ENCODE results near the gene DYNLT1. TPM values are rescaled to one million over a fixed set of nuclear protein-coding genes. Genes with fewer than 3 reads are reported as not detected.

The DYNLT1 gene
- total and polyA plus RNA-seq, 2 of the 4 experiments (the other 2 are of a cell fraction): 235 to 349 TPM

DNA sequence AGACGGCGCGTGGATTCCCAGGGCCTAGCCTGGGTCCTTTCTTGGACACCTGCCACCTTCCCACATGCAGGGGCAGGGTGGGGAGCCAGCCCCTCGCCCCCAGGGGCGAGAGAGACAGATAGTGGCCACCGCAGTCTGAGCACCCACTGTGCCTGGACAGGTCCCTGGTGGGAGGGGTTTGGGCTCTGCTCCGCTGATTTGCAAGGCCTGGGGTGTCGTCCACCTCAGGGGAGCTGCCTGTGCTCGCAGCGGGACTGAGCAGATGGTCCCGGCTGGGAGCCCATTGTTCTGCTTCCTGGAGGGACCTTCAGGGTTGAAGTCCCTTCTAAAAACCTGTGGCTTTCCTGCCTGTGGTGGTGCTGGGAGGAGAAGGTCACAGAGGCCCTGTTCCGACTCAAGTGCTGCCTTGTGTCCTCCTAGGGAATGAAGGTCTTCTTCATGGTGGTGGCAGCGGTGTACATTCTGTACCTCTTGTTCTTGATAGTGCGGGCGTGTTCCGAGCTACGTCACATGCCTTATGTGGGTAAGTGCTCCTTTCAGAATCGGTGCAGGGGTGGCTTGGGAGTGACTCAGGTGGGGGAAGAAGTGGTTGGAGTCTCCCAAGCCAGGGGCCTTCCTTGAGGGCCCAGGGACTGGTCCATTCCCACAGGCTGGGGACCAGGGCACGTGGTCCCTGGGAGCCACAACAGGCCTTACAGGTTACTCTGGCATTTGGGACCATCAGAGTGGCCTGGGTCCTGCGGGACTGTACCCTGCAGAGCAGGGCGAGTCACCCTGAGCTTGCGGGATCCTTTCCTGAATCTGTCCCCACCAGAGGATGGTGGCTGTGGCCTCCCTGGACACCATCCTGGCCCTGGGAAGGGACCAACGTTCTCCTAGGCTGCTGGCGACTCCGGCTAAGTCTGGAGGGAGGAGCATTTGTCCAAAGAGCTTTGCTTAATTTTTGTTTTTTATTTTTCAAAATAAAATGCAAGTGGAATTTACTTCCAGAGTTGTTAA, 19.6 kb downstream of the DYNLT1 start:
- intact Hi-C loops (cut with micrococcal nuclease): no loop called here
- TF ChIP-seq RCOR1 (IDR thresholded peaks at IDR 0.05; ENCODE audit: insufficient replicate concordance, low read length) (no peak), MAZ (IDR thresholded peaks at IDR 0.05; ENCODE audit: borderline replicate concordance, low read depth, low read length) (no peak), RAD21 (IDR thresholded peaks at IDR 0.05; ENCODE audit: low read length) (no peak), CTCF (conservative IDR thresholded peaks at IDR 0.05; ENCODE audit: low read depth, low read length) (no peak), MXI1 (IDR thresholded peaks at IDR 0.05; ENCODE audit: borderline replicate concordance, low read depth, low read length) (no peak), NFE2L2 (IDR thresholded peaks at IDR 0.05; ENCODE audit: low read depth, low read length) (no peak), MAFK (IDR thresholded peaks at IDR 0.05; ENCODE audit: low read depth, low read length) (no peak)
- TF ChIP-seq, protein P1, sequence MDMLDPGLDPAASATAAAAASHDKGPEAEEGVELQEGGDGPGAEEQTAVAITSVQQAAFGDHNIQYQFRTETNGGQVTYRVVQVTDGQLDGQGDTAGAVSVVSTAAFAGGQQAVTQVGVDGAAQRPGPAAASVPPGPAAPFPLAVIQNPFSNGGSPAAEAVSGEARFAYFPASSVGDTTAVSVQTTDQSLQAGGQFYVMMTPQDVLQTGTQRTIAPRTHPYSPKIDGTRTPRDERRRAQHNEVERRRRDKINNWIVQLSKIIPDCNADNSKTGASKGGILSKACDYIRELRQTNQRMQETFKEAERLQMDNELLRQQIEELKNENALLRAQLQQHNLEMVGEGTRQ (IDR thresholded peaks at IDR 0.05; ENCODE audit: low read depth, low read length): no peak
- H2BK120ac ChIP-seq (ENCODE audit: low read depth, low read length): no peak overlapping the region

More for the DNA sequence above, 19.6 kb downstream of the DYNLT1 start:
- H3K4me3 ChIP-seq (ENCODE audit: insufficient read depth, low read depth, low read length): no peak overlapping the region
- no peak overlapping the region for H3K18ac ChIP-seq (ENCODE audit: low read depth, low read length)
- no peak overlapping the region for H3K4ac ChIP-seq (ENCODE audit: low read depth, low read length)
- no peak overlapping the region for H2BK5ac ChIP-seq (ENCODE audit: low read depth, low read length, poor library complexity, severe bottlenecking)
- H3K9me3 ChIP-seq (ENCODE audit: control insufficient read depth, insufficient read depth, low read length): no peaks in the 10 kb centered on the region
- H3K27me3 ChIP-seq (ENCODE audit: control insufficient read depth, insufficient read depth, low read length): no peaks in the 10 kb centered on the region
- no TSS peak for BruUV-seq (replicated peaks)
- peaks cover 11 to 45% of the 10 kb centered on the region in 2 experiments for H3K79me1 ChIP-seq (ENCODE audit: low read depth in 1 of 2, low read length in 2 of 2)
- H3K4me1 ChIP-seq (ENCODE audit: control insufficient read depth, insufficient read depth, low read length): no peaks in the 10 kb centered on the region
- no peak overlapping the region for H4K91ac ChIP-seq (ENCODE audit: insufficient read depth, low read depth, low read length)
- no peak overlapping the region for H2AK5ac ChIP-seq (ENCODE audit: low read depth, low read length)
- H4K8ac ChIP-seq (ENCODE audit: low read depth in 2 of 2, low read length in 2 of 2): no peak overlapping the region
- H3K14ac ChIP-seq (replicated peaks; ENCODE audit: low read depth, low read length): no peak overlapping the region
- CTCF ChIA-PET: no interaction called here
- H3K36me3 ChIP-seq (ENCODE audit: control insufficient read depth, insufficient read depth, low read length): peaks cover 51% of the 10 kb centered on the region
- in situ Hi-C loops (cut with MboI; ENCODE audit: low sequenced_read_pairs): loop anchor here (25.0 kb wide), 1 partner anchor 1087 kb away; no protein-coding TSS in a partner anchor
- no peak overlapping the region for H3K4me2 ChIP-seq (ENCODE audit: low read depth, low read length)
- no peak overlapping the region for H3K27ac ChIP-seq (ENCODE audit: insufficient read depth, low read length)
- POLR2A ChIA-PET (ENCODE audit: unreplicated experiment): no interaction called here
- 96% methylated on average over 8 of the region's 25 CpGs; no CpG with 5 or more reads in 1 of the 2 experiments for WGBS, 2 experiments (ENCODE audit: extremely low coverage in 2 of 2, insufficient read length in 1 of 2)
- H3K56ac ChIP-seq (ENCODE audit: extremely low read depth, insufficient read depth, low read length): no peak overlapping the region
- H3K9ac ChIP-seq (ENCODE audit: low read depth, low read length): no peak overlapping the region
- H4K20me1 ChIP-seq (ENCODE audit: insufficient read depth, low read length): no peaks in the 10 kb centered on the region
- H2AFZ ChIP-seq (replicated peaks; ENCODE audit: low read length, poor library complexity): no peak overlapping the region
- no peak overlapping the region for H4K5ac ChIP-seq (ENCODE audit: low read depth, low read length)
- ATAC-seq (ENCODE audit: low read depth) (no peak), DNase-seq (no peak)
- no peak overlapping the region for H3K23ac ChIP-seq (ENCODE audit: low read depth, low read length)
- H2BK20ac ChIP-seq (ENCODE audit: low read depth, low read length): no peak overlapping the region
- no peak overlapping the region for H2BK15ac ChIP-seq (ENCODE audit: low read depth, low read length)
- peaks cover 7% of the 10 kb centered on the region for H3K9me1 ChIP-seq (ENCODE audit: insufficient read depth, low read length)
- dilution Hi-C loops (cut with HindIII; ENCODE audit: low sequenced_read_pairs, unreplicated experiment): no loop called here
- peak overlapping the region; percentile 37 for H2AK9ac ChIP-seq (replicated peaks; ENCODE audit: low read depth, low read length, poor library complexity)

All from IMR-90 (cell line).